ENCODE measurements around the gene NBPF26. TPM values are rescaled to one million over a fixed set of nuclear protein-coding genes. Genes with fewer than 3 reads are reported as not detected.

NBPF26 gene
- total RNA-seq, 1 experiment from 2014 or later, result 28.2 TPM

Other genes with a start within 250 kb of the NBPF26 start
- gene PPIAL4A, start 165.8 kb downstream of the NBPF26 start, total RNA-seq (2021), result not detected in 2 replicates